GM10266 (cell line): ENCODE measurements around the gene ROS1.

ENCODE experiments used
- DNase-seq: peaks from one replicate; pipeline ENCODE4 v3.0.0; 2012; ENCODE audit errors: extremely low spot score
- CTCF ChIP-seq: IDR thresholded peaks from 2 replicates; pipeline ENCODE4 v1.5.1; 2012; ENCODE audit warnings: mild to moderate bottlenecking, low read depth; ENCODE audit not compliant: control insufficient read depth, insufficient read depth; ENCODE audit errors: missing control alignments

ROS1 gene

GRCh38 chr6:117440706-117441525, 15.2 kb upstream of the ROS1 start:
- no peak for DNase-seq
- TF ChIP-seq CTCF: no peak

- DNase-seq: no peak
- TF ChIP-seq CTCF: no peak
Measured at GRCh38 chr6:117432273-117432672, 6.5 kb upstream of the ROS1 start.

GRCh38 chr6:117423754-117424153, 2.0 kb downstream of the ROS1 start:
- TF ChIP-seq CTCF: no peak
- DNase-seq: no peak

- no peak for TF ChIP-seq CTCF
- no peak for DNase-seq
Measured at GRCh38 chr6:117418320-117418719, 7.4 kb downstream of the ROS1 start.

GRCh38 chr6:117417851-117418250, 7.9 kb downstream of the ROS1 start:
- no peak for DNase-seq
- no peak for TF ChIP-seq CTCF

GRCh38 chr6:117414770-117415169, 11.0 kb downstream of the ROS1 start:
- no peak for DNase-seq

More at GRCh38 chr6:117414770-117415169, 11.0 kb downstream of the ROS1 start:
- TF ChIP-seq CTCF: no peak
